Hepatocyte (in vitro differentiated cells): Measurements from ENCODE around the gene ACADM. TPM values are rescaled to one million over a fixed set of nuclear protein-coding genes. Genes with fewer than 3 reads are reported as not detected.

Experiments
- DNase-seq: peaks from one replicate; pipeline ENCODE4 v3.0.0-alpha.2; 2016; ENCODE audit warnings: low spot score
- H2AFZ ChIP-seq: fragments of 200-600 bp; sonication (generic); 2 replicates; pipeline ENCODE4 v1.6.0; 2016; ENCODE audit warnings: antibody characterized with exemption, mild to moderate bottlenecking
- H3K27ac ChIP-seq: fragments of 200-600 bp; sonication (generic); 2 replicates; pipeline ENCODE4 v1.5.1; 2016; ENCODE audit warnings: mild to moderate bottlenecking
- H3K27me3 ChIP-seq: fragments of 200-600 bp; sonication (generic); 2 replicates; pipeline ENCODE4 v1.6.1; 2016
- H3K36me3 ChIP-seq: fragments of 200-600 bp; sonication (generic); replicated peaks from 2 replicates; pipeline ENCODE4 v1.5.1; 2016; ENCODE audit warnings: low read depth; ENCODE audit not compliant: insufficient read depth
- H3K4me1 ChIP-seq: fragments of 200-600 bp; sonication (generic); 2 replicates; pipeline ENCODE4 v1.5.1; 2016; ENCODE audit warnings: mild to moderate bottlenecking, moderate library complexity; ENCODE audit not compliant: insufficient read depth
- H3K4me2 ChIP-seq: fragments of 200-600 bp; sonication (generic); 2 replicates; pipeline ENCODE4 v1.6.0; 2016
- H3K4me3 ChIP-seq: fragments of 200-600 bp; sonication (generic); 2 replicates; pipeline ENCODE4 v1.5.1; 2016; ENCODE audit warnings: mild to moderate bottlenecking
- H3K79me2 ChIP-seq: fragments of 200-600 bp; sonication (generic); 2 replicates; pipeline ENCODE4 v1.6.0; 2017; ENCODE audit warnings: mild to moderate bottlenecking
- H3K9me2 ChIP-seq: fragments of 200-600 bp; sonication (generic); replicated peaks from 2 replicates; pipeline ENCODE4 v1.6.0; 2017; ENCODE audit warnings: mild to moderate bottlenecking; ENCODE audit not compliant: insufficient read depth
- H3K9me3 ChIP-seq: fragments of 200-600 bp; sonication (generic); 2 replicates; pipeline ENCODE4 v1.5.1; 2016; ENCODE audit warnings: low read depth, mild to moderate bottlenecking
- H4K20me1 ChIP-seq: fragments of 200-600 bp; sonication (generic); 2 replicates; pipeline ENCODE4 v1.6.0; 2016; ENCODE audit warnings: mild to moderate bottlenecking; ENCODE audit not compliant: insufficient read depth, poor library complexity, severe bottlenecking
- CTCF ChIP-seq: fragments of 200-600 bp; sonication (generic); IDR thresholded peaks from 2 replicates; pipeline ENCODE4 v1.5.1; 2016; ENCODE audit warnings: antibody characterized with exemption, mild to moderate bottlenecking; ENCODE audit not compliant: poor library complexity
- EZH2 ChIP-seq: fragments of 200-600 bp; sonication (generic); IDR thresholded peaks from 2 replicates; pipeline ENCODE4 v1.6.1; 2016; ENCODE audit warnings: antibody characterized with exemption, mild to moderate bottlenecking, borderline replicate concordance
- EZH2phosphoT487 ChIP-seq: fragments of 200-600 bp; sonication (generic); IDR thresholded peaks from one replicate; pipeline ENCODE4 v1.6.1; 2018; ENCODE audit warnings: antibody characterized with exemption, mild to moderate bottlenecking, low read depth, moderate library complexity; ENCODE audit not compliant: unreplicated experiment, severe bottlenecking
- WGBS: methylation state at CpG from one replicate; pipeline ENCODE4 v1.1.6; 2016; ENCODE audit warnings: low lambda C conversion rate; ENCODE audit errors: missing lambda C conversion rate; 5-methylcytosine and 5-hydroxymethylcytosine counted together
- polyA plus RNA-seq: library from polyadenylated mRNA; unstranded; fragments of >200 nt; fragmentation: Nextera tagmentation; extraction: Ambion mirVana; gene quantifications from 2 replicates; pipeline ENCODE4 v1.2.1, GENCODE V29; 2016
- total RNA-seq: library from RNA; depleted of rRNA; stranded (reverse); fragments of >200 nt; gene quantifications from 2 replicates; pipeline ENCODE4 v1.2.3, GENCODE V29; 2014

ACADM gene
- total and polyA plus RNA-seq, 2 experiments from 2014 or later, result 57.6 to 88.5 TPM

- Histone ChIP-seq H2AFZ (no peak overlapping the region), H3K9me2 (no peaks in the 10 kb centered on the region), H3K27me3 (no peaks in the 10 kb centered on the region), H3K36me3 (no peaks in the 10 kb centered on the region), H3K4me1 (peaks cover 5% of the 10 kb centered on the region), H3K4me2 (no peak overlapping the region), H3K4me3 (no peak overlapping the region), H3K79me2 (peaks cover 61% of the 10 kb centered on the region), H3K9me3 (no peaks in the 10 kb centered on the region), H4K20me1 (peaks cover 3% of the 10 kb centered on the region), H3K27ac (no peak overlapping the region)
- TF ChIP-seq EZH2 (no peak), CTCF (no peak), EZH2phosphoT487 (no peak)
- no peak for DNase-seq
- 100% methylated on average over 1 of the region's 2 CpGs for WGBS
These were observed 5.9 kb downstream of the ACADM start for GRCh38 chr1:75730432-75730831.

- TF ChIP-seq CTCF, result no peak
- H3K79me2 ChIP-seq, result peaks cover 49% of the 10 kb centered on the region
- no peak overlapping the region for H3K4me3 ChIP-seq
- DNase-seq, result no peak
- no peaks in the 10 kb centered on the region for H3K27me3 ChIP-seq
- H3K27ac ChIP-seq, result no peak overlapping the region
- no peak overlapping the region for H3K4me2 ChIP-seq
- peaks cover 4% of the 10 kb centered on the region for H3K4me1 ChIP-seq
- 98% methylated on average over 4 of the region's 4 CpGs for WGBS
- H3K36me3 ChIP-seq, result no peaks in the 10 kb centered on the region
- H3K9me2 ChIP-seq, result no peaks in the 10 kb centered on the region
- no peak overlapping the region for H2AFZ ChIP-seq
- H4K20me1 ChIP-seq, result peaks cover 3% of the 10 kb centered on the region
- H3K9me3 ChIP-seq, result no peaks in the 10 kb centered on the region
These were observed 7.4 kb downstream of the ACADM start for GRCh38 chr1:75731881-75732280.

GRCh38 chr1:75732703-75733102 lies 8.2 kb downstream of the ACADM start:
- H3K9me3 ChIP-seq, result no peaks in the 10 kb centered on the region
- peaks cover 3% of the 10 kb centered on the region for H4K20me1 ChIP-seq
- no peak overlapping the region for H3K27ac ChIP-seq
- no peaks in the 10 kb centered on the region for H3K4me1 ChIP-seq
- no peaks in the 10 kb centered on the region for H3K27me3 ChIP-seq
- H3K4me3 ChIP-seq, result no peak overlapping the region
- H2AFZ ChIP-seq, result no peak overlapping the region
- H3K36me3 ChIP-seq, result no peaks in the 10 kb centered on the region
- TF ChIP-seq EZH2 (no peak), EZH2phosphoT487 (no peak), CTCF (no peak)
- H3K4me2 ChIP-seq, result no peak overlapping the region
- peaks cover 40% of the 10 kb centered on the region for H3K79me2 ChIP-seq
- DNase-seq, result no peak
- H3K9me2 ChIP-seq, result no peaks in the 10 kb centered on the region
- WGBS, result 100% methylated on average over 1 of the region's 1 CpG

DNA sequence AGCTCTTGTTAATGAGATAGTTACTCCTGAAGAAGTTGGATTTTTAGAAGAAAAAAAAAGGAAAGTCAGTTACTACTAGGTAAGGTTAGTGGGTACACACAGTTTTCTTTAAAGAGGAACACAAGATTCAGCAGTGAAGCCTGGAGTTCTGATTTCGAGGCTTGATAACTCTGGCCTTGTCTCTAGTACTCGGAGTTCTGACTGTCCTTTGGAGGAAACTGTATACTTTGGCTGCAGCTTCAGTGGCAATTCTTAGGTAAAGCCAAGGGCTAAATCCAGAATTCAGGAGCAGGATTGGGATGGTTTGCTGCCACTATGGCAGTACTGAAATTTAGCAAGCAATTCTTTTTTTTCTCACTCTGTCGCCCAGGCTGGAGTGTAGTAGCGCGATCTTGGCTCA lies 9.2 kb downstream of the ACADM start:
- Histone ChIP-seq H3K79me2 (peaks cover 31% of the 10 kb centered on the region), H3K4me2 (no peak overlapping the region), H3K9me3 (no peaks in the 10 kb centered on the region), H4K20me1 (no peaks in the 10 kb centered on the region), H2AFZ (no peak overlapping the region), H3K4me1 (no peaks in the 10 kb centered on the region), H3K4me3 (no peak overlapping the region), H3K9me2 (no peaks in the 10 kb centered on the region), H3K27ac (no peak overlapping the region), H3K36me3 (no peaks in the 10 kb centered on the region), H3K27me3 (no peaks in the 10 kb centered on the region)
- DNase-seq, result no peak
- TF ChIP-seq EZH2phosphoT487, result no peak
- no peak for TF ChIP-seq EZH2
- TF ChIP-seq CTCF, result no peak
- 97% methylated on average over 5 of the region's 5 CpGs for WGBS
